Measurements from ENCODE around the gene COLEC12. TPM values are rescaled to one million over a fixed set of nuclear protein-coding genes. Genes with fewer than 3 reads are reported as not detected.

COLEC12 gene
- total RNA-seq, 1 experiment from 2014 or later = not detected

DNA sequence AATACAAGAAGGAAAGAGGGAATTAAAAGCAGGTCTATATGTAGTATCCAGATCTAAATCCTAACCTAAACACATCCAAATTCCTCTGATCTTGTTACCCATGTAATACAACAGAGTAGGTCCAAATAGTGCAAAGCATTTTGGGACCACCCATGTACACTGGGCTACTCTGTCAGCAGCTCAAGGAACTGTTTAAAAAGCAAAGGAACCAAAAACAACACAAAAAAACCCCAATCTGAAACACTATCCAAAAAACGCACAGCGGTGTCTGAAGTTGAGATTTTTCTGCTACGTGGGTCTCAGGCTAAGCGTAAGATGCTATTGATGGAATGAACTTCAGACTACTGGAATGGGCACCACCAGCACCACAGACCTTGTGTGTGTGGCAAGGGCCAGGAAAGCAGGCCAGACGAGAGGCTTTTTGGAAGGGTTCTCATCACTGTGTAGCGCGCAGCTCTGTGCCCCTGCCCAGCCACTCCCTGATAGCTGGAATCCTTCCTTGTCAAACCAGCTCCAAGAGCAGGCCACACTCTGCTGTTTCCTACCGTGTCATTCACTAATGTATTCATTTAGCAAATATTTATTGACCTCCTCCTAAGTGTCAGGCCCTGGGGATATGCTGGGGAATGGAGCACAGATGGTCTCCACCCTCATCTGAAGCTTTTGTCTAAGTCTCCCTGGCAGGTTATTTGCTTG, 101.4 kb downstream of the COLEC12 start:
- intact Hi-C loops (cut with micrococcal nuclease; ENCODE audit: unreplicated experiment) = no loop called here
- Mint-ChIP-seq H3K36me3 (ENCODE audit: insufficient read depth, unreplicated experiment) (no peaks in the 10 kb centered on the region), H3K4me1 (ENCODE audit: low read depth, unreplicated experiment) (no peaks in the 10 kb centered on the region), H3K27me3 (ENCODE audit: unreplicated experiment) (peaks cover 76% of the 10 kb centered on the region), H3K4me3 (ENCODE audit: low read depth, unreplicated experiment) (no peak overlapping the region), H3K9me3 (ENCODE audit: low read depth, unreplicated experiment) (no peaks in the 10 kb centered on the region), H3K27ac (ENCODE audit: unreplicated experiment) (no peak overlapping the region)
- BruUV-seq (replicated peaks) = no TSS peak
- TF ChIP-seq, protein P1, sequence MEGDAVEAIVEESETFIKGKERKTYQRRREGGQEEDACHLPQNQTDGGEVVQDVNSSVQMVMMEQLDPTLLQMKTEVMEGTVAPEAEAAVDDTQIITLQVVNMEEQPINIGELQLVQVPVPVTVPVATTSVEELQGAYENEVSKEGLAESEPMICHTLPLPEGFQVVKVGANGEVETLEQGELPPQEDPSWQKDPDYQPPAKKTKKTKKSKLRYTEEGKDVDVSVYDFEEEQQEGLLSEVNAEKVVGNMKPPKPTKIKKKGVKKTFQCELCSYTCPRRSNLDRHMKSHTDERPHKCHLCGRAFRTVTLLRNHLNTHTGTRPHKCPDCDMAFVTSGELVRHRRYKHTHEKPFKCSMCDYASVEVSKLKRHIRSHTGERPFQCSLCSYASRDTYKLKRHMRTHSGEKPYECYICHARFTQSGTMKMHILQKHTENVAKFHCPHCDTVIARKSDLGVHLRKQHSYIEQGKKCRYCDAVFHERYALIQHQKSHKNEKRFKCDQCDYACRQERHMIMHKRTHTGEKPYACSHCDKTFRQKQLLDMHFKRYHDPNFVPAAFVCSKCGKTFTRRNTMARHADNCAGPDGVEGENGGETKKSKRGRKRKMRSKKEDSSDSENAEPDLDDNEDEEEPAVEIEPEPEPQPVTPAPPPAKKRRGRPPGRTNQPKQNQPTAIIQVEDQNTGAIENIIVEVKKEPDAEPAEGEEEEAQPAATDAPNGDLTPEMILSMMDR (IDR thresholded peaks at IDR 0.05; ENCODE audit: unreplicated experiment) = no peak
- DNase-seq = no peak
- CTCF ChIA-PET = interaction anchor here (0.6 to 0.7 kb wide), 2 partner anchors 26 to 42 kb away, joined by 3 to 4 read pairs; no protein-coding TSS in a partner anchor

DNA sequence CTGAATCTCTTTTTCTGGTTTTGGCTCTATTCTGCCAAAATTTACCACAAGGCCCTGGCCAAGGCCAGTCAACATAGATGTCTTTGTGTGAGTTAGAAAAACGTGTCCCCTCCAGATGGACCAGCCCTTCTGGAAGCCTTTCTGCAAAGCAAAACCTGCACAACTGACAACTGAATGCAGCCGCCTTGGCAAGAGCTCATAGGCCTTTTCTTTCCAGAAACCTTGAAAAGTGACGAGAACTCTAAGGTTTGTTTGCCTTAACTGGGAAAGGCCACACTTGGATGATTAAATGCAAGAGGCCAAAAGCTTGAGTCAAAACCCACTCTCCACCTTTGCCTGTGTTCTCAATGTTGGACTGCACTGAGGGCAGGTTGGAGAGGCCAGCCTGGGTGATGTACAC, 103.9 kb downstream of the COLEC12 start:
- H3K4me1 Mint-ChIP-seq (ENCODE audit: low read depth, unreplicated experiment) = no peaks in the 10 kb centered on the region
- BruUV-seq (replicated peaks) = no TSS peak

DNA sequence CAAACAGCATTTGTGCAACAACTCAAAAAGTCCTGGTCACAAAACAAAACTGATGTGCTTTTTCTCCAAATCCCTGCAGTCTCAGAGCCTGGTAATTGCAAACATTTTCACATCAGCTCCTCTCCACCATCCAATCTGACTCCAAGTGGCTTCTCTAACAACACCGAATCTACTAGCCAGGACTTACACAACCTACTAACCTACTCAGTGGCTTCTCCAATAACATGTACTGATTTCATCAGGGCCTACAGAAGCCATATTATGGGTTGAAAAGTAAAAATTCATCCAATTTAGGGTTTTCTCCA, 104.3 kb downstream of the COLEC12 start:
- BruUV-seq (replicated peaks) = no TSS peak
- DNase-seq = no peak
- no peaks in the 10 kb centered on the region for H3K9me3 Mint-ChIP-seq (ENCODE audit: low read depth, unreplicated experiment)
- H3K27me3 Mint-ChIP-seq (ENCODE audit: unreplicated experiment) = peaks cover 93% of the 10 kb centered on the region
- intact Hi-C loops (cut with micrococcal nuclease; ENCODE audit: unreplicated experiment) = no loop called here
- no peak overlapping the region for H3K27ac Mint-ChIP-seq (ENCODE audit: unreplicated experiment)
- TF ChIP-seq, protein P1 (IDR thresholded peaks at IDR 0.05; ENCODE audit: unreplicated experiment) = no peak
- H3K4me1 Mint-ChIP-seq (ENCODE audit: low read depth, unreplicated experiment) = no peaks in the 10 kb centered on the region
- H3K4me3 Mint-ChIP-seq (ENCODE audit: low read depth, unreplicated experiment) = no peak overlapping the region
- no peaks in the 10 kb centered on the region for H3K36me3 Mint-ChIP-seq (ENCODE audit: insufficient read depth, unreplicated experiment)
- CTCF ChIA-PET = no interaction called here

More for the DNA sequence above, 103.9 kb downstream of the COLEC12 start:
- no peak overlapping the region for H3K27ac Mint-ChIP-seq (ENCODE audit: unreplicated experiment)
- TF ChIP-seq, protein P1 (IDR thresholded peaks at IDR 0.05; ENCODE audit: unreplicated experiment) = no peak
- CTCF ChIA-PET = no interaction called here
- no peak for DNase-seq
- no peak overlapping the region for H3K4me3 Mint-ChIP-seq (ENCODE audit: low read depth, unreplicated experiment)
- peaks cover 93% of the 10 kb centered on the region for H3K27me3 Mint-ChIP-seq (ENCODE audit: unreplicated experiment)
- no peaks in the 10 kb centered on the region for H3K9me3 Mint-ChIP-seq (ENCODE audit: low read depth, unreplicated experiment)
- intact Hi-C loops (cut with micrococcal nuclease; ENCODE audit: unreplicated experiment) = no loop called here
- H3K36me3 Mint-ChIP-seq (ENCODE audit: insufficient read depth, unreplicated experiment) = no peaks in the 10 kb centered on the region

DNA sequence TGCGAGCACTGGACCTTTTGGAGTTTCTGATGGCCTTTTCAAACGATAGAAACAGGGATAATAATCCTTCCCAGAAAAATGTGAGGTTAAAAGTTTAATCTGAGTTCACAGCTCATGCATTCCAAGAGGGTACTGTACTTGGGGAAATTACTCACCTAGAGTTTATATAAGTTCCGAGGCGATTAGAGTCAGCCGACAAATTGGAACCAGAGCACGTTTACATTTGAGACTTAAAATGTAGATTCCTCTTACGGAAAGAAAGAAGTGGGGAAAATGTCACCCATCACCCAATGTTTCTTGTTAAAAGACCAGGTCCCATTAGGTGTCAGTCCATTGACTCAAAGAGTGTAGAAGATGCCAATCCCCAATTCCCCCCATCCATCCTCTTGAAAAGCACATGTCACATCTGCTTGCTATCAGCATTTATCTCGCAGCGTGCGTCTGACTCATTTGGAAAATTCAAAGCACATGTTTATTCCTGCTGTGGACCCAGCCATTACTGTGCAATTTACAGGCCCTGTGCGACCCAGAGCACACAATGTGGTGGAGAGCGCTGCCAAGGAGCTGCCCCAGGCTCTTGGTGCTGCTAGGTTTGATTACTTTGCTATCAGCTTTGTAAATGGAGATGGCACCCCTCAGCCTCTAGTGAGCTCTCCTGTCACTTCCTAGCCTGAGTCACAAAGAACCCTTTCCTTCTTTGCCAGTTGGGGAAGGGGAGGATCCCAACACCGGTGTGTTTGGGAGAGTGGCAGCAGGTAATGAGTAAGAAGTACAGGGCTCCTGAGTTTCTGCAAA, 104.8 kb downstream of the COLEC12 start:
- no peak for DNase-seq
- TF ChIP-seq, protein P1 (IDR thresholded peaks at IDR 0.05; ENCODE audit: unreplicated experiment) = no peak
- H3K36me3 Mint-ChIP-seq (ENCODE audit: insufficient read depth, unreplicated experiment) = no peaks in the 10 kb centered on the region
- no peak overlapping the region for H3K4me3 Mint-ChIP-seq (ENCODE audit: low read depth, unreplicated experiment)
- H3K27me3 Mint-ChIP-seq (ENCODE audit: unreplicated experiment) = peaks cover 93% of the 10 kb centered on the region
- no peaks in the 10 kb centered on the region for H3K4me1 Mint-ChIP-seq (ENCODE audit: low read depth, unreplicated experiment)
- intact Hi-C loops (cut with micrococcal nuclease; ENCODE audit: unreplicated experiment) = no loop called here
- CTCF ChIA-PET = no interaction called here
- BruUV-seq (replicated peaks) = no TSS peak
- H3K9me3 Mint-ChIP-seq (ENCODE audit: low read depth, unreplicated experiment) = no peaks in the 10 kb centered on the region
- H3K27ac Mint-ChIP-seq (ENCODE audit: unreplicated experiment) = no peak overlapping the region

Measured in Calu3 (cell line).